Endothelial cell (in vitro differentiated cells): ENCODE results near the gene DNMT3L. TPM values are rescaled to one million over a fixed set of nuclear protein-coding genes. Genes with fewer than 3 reads are reported as not detected.

Source experiments
- DNase-seq: peaks from one replicate; pipeline ENCODE4 v3.0.0; 2021; ENCODE audit warnings: low spot score
- H3K27ac Mint-ChIP-seq: one replicate; pipeline ENCODE4 v1.8.0; 2021; ENCODE audit warnings: mixed read lengths, inconsistent platforms; ENCODE audit not compliant: unreplicated experiment
- H3K27me3 Mint-ChIP-seq: one replicate; pipeline ENCODE4 v1.8.0; 2021; ENCODE audit warnings: mild to moderate bottlenecking, moderate library complexity, mixed read lengths, inconsistent platforms; ENCODE audit not compliant: unreplicated experiment
- H3K36me3 Mint-ChIP-seq: one replicate; pipeline ENCODE4 v1.8.0; 2021; ENCODE audit warnings: mild to moderate bottlenecking, low read depth, mixed read lengths, inconsistent platforms; ENCODE audit not compliant: unreplicated experiment
- H3K4me1 Mint-ChIP-seq: one replicate; pipeline ENCODE4 v1.8.0; 2021; ENCODE audit warnings: mild to moderate bottlenecking, mixed read lengths, inconsistent platforms; ENCODE audit not compliant: unreplicated experiment
- H3K4me3 Mint-ChIP-seq: one replicate; pipeline ENCODE4 v1.8.0; 2021; ENCODE audit warnings: mild to moderate bottlenecking, mixed read lengths, inconsistent platforms; ENCODE audit not compliant: unreplicated experiment
- H3K9me3 Mint-ChIP-seq: one replicate; pipeline ENCODE4 v1.8.0; 2021; ENCODE audit warnings: mixed read lengths, inconsistent platforms; ENCODE audit not compliant: unreplicated experiment
- CTCF ChIP-seq: fragments of 200-600 bp; sonication (generic); IDR thresholded peaks from one replicate; pipeline ENCODE4 v1.5.0; 2021; ENCODE audit warnings: antibody characterized with exemption; ENCODE audit not compliant: unreplicated experiment
- total RNA-seq: library from RNA; stranded (reverse); fragmentation: NEBNext Ultra II Directional; extraction: Animal tissue kit (Norgen Biotek cat#: 25700); gene quantifications from one replicate; pipeline ENCODE4 v1.2.1, GENCODE V29; 2021; ENCODE audit not compliant: unreplicated experiment

The DNMT3L gene
- total RNA-seq, 1 donor from 2014 or later, result not detected

DNA sequence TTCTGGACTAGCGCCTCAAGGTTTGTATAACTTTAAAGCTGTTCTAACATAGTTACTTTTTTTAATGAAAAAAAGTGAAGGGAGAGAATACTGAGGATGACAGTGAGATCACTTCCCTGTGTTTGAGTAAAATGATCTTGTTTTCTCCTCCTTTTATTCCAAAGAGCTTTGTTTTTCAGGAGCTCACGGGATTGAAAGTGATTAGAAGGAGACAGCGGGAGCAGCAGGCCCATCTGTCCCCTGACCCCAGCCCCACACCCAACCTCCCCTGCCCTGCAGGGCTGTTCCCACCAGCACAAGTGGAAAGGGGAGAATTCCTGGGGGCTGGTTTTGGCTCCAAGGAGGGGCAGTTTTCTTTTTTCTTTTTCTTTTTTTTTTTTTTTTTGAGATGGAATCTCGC lies 2.1 kb upstream of the DNMT3L start:
- no peak for DNase-seq
- no peak for TF ChIP-seq CTCF
- Mint-ChIP-seq H3K9me3 (no peaks in the 10 kb centered on the region), H3K36me3 (no peaks in the 10 kb centered on the region), H3K4me1 (no peaks in the 10 kb centered on the region), H3K27me3 (no peaks in the 10 kb centered on the region), H3K4me3 (no peak overlapping the region), H3K27ac (no peak overlapping the region)

GRCh38 chr21:44263221-44263760 lies 1.6 kb upstream of the DNMT3L start:
- Mint-ChIP-seq H3K27ac (no peak overlapping the region), H3K9me3 (no peaks in the 10 kb centered on the region), H3K27me3 (no peaks in the 10 kb centered on the region), H3K4me1 (no peaks in the 10 kb centered on the region), H3K36me3 (no peaks in the 10 kb centered on the region), H3K4me3 (no peak overlapping the region)
- no peak for DNase-seq
- no peak for TF ChIP-seq CTCF

DNA sequence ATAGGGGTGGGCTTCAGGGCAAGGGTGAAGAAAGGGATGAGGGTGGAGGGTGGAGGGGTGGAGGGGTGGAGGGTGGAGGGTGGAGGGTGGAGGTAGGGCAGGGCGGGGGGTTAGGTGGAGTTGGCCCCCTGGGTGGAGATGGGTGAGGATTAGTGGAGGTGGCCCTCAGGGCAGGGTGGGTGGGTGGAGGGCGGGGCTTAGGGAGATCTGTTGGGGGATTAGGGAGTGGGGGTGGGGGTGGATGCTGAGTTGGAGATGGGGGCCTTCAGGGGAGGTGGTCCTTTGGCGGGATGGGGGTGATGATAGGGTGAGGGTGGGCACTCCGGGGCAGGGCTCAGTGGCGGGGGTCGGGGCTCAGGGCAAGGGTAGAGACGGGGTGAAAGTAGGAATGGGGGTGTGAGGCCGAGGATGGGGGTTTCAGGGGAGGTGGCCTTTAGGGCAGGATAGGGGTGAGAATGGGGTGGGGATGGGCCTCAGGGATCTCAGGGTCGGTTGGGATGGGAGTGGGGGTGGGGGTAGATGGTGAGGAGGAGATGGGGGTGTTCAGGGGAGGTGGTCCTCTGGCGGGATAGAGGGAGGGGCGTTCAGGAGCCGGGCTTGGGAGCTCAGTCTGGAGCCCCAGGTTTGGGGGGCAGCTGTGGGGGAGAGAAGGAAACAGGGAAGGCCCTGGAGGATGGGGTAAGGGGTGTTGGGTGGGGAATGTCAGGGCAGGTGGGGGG lies 800 bp upstream of the DNMT3L start:
- no peak for DNase-seq
- H3K27ac Mint-ChIP-seq, result no peak overlapping the region
- H3K4me3 Mint-ChIP-seq, result no peak overlapping the region
- no peaks in the 10 kb centered on the region for H3K4me1 Mint-ChIP-seq
- H3K9me3 Mint-ChIP-seq, result no peaks in the 10 kb centered on the region
- no peaks in the 10 kb centered on the region for H3K27me3 Mint-ChIP-seq
- no peaks in the 10 kb centered on the region for H3K36me3 Mint-ChIP-seq
- TF ChIP-seq CTCF, result no peak

DNA sequence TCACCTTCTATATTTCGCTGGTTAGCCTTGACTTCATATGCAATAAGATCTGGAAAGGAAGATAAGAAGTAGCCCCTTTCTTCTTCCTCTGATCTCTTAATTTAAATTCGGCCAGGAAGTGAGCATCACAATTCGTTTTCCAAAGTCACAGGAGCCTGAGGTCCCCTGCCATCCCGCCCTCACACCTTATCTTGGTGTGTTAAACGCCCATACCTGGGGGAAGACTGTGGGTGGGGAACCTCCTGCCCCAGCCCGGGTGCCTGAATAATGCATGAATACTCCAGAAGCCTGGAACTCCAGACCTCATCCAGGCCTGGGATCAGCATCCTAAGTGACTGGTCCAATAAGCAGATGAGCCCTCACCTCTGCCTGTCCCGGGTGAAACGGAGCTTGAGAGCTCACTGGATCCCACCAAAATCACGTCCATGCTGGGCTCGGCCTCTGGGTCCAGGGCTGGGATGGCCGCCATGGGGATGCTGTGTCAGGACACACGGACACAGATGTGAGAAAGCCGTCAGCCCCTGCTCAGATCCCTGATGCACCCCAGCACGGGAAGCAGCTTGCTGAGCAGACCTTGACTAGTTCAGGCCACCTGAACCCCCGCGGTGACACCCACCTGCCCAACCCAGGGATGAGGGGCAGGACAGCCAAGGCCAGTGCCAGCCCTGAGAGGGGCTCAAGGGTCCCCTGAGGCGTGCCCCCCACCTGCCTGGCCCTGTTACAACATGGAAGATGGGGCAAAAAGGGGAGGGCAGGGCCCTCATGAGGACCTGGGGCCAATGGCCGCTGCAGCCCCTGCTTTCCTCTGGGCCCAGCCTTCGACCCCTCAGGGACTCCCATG lies 686 bp downstream of the DNMT3L start:
- TF ChIP-seq CTCF, result no peak
- Mint-ChIP-seq H3K27ac (no peak overlapping the region), H3K4me1 (no peaks in the 10 kb centered on the region), H3K4me3 (no peak overlapping the region), H3K9me3 (no peaks in the 10 kb centered on the region), H3K27me3 (no peaks in the 10 kb centered on the region), H3K36me3 (no peaks in the 10 kb centered on the region)
- no peak for DNase-seq

DNA sequence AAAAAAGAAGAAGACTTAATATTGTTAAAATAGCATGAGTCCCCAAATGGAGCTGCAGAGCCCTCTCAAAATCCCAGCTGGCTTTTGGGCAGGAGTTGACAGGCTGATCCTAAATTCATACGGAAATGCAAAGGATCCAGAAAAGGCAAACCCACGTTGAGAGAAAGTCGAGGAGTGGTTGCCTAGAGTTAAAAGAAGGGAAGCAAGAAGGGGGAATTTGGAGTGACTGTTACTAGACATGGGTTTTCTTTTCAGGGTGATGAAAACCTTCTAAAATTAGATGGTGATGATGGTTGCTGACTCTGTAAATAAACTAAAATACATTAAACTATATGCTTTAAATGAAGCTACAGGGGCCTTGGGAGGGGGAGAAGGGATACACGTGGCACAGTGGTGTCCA lies 1.6 kb downstream of the DNMT3L start:
- Mint-ChIP-seq H3K9me3 (no peaks in the 10 kb centered on the region), H3K27ac (no peak overlapping the region), H3K27me3 (no peaks in the 10 kb centered on the region), H3K36me3 (no peaks in the 10 kb centered on the region), H3K4me3 (no peak overlapping the region), H3K4me1 (no peaks in the 10 kb centered on the region)
- no peak for DNase-seq
- no peak for TF ChIP-seq CTCF
